Measurements from ENCODE around the gene SLC25A33. TPM values are rescaled to one million over a fixed set of nuclear protein-coding genes. Genes with fewer than 3 reads are reported as not detected.
"Not testable (repeated sequence)": the region's sequence is repeated elsewhere in the genome, so short reads cannot be mapped to it uniquely, and the experiment has no call there.

Gene SLC25A33
- total RNA-seq, 6 experiments from 2014 or later, result 3.5 to 26.5 (median 8.2) TPM

DNA sequence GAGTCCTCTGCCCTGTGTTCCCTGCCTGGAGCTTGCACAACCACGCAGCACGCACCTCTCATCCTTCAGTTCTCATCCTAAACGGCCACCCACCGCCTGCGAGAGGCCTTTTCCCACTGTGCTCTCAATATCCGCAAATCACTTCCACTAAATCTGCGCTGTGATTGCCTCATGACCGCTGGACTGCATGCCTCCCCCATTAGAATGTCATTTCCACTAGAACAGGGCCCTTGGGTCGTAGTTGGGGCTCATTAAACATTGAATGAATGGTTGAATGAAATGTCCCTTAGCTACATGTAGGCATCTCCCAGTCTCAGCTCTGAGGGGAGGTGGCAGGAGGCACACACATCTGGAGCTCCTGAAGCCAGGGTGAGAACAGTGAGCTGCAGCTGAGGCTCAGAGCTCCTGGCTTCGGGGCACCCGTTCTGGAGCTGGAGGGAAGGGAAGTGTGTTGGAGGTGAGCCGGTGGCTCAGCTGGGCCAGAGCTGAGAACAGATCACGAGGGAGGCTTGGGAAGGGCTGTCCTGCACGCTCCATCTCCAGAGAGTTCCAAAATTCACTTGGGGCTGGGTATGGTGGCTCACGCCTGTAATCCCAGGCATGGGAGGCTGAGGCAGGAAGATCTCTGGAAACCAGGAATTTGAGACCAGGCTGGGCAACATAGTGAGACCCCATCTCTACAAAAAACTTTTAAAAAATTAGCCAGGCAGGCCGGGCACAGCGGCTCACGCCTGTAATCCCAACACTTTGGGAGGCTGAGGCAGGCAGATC lies 79.8 kb downstream of the SLC25A33 start:
- TF ChIP-seq, protein P1, sequence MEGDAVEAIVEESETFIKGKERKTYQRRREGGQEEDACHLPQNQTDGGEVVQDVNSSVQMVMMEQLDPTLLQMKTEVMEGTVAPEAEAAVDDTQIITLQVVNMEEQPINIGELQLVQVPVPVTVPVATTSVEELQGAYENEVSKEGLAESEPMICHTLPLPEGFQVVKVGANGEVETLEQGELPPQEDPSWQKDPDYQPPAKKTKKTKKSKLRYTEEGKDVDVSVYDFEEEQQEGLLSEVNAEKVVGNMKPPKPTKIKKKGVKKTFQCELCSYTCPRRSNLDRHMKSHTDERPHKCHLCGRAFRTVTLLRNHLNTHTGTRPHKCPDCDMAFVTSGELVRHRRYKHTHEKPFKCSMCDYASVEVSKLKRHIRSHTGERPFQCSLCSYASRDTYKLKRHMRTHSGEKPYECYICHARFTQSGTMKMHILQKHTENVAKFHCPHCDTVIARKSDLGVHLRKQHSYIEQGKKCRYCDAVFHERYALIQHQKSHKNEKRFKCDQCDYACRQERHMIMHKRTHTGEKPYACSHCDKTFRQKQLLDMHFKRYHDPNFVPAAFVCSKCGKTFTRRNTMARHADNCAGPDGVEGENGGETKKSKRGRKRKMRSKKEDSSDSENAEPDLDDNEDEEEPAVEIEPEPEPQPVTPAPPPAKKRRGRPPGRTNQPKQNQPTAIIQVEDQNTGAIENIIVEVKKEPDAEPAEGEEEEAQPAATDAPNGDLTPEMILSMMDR (IDR thresholded peaks at IDR 0.05), result no peak
- no peak for TF ChIP-seq POLR2A (IDR thresholded peaks at IDR 0.05)
- no peak for DNase-seq
- Histone ChIP-seq H3K27me3 (no peaks in the 10 kb centered on the region), H3K4me1 (no peaks in the 10 kb centered on the region), H3K4me3 (no peak overlapping the region), H3K27ac (no peak overlapping the region), H3K9me3 (no peaks in the 10 kb centered on the region), H3K36me3 (no peaks in the 10 kb centered on the region)
- ATAC-seq, result no peak
- WGBS (ENCODE audit: insufficient coverage, low coverage, low lambda C conversion rate, missing lambda C conversion rate), result 67% methylated on average over 18 of the region's 18 CpGs
- intact Hi-C loops (cut with DNase I), result no loop called here

DNA sequence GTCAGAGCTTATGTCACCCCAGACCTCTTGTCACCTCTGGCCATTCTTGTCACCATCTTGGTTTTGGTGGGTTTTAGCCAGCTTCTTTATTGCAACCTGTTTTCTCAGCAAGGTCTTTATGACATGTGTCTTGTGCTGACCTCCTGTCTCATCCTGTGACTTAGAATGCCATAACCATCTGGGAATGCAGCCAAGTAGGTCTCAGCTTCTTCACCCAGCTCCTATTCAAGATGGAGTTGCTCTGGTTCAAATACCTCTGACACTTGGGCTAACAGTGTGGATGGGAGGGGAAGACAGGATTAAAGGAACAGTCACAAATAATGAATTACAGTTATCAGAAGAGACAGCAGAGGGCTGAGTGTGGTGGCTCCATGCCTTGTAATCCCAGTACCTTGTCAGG lies 81.8 kb downstream of the SLC25A33 start:
- no peak for TF ChIP-seq POLR2A (IDR thresholded peaks at IDR 0.05)
- TF ChIP-seq, protein P1 (IDR thresholded peaks at IDR 0.05), result no peak
- no peaks in the 10 kb centered on the region for H3K27me3 ChIP-seq
- no peaks in the 10 kb centered on the region for H3K36me3 ChIP-seq
- DNase-seq (no peak), ATAC-seq (no peak)
- H3K9me3 ChIP-seq, result no peaks in the 10 kb centered on the region
- H3K27ac ChIP-seq, result no peak overlapping the region
- H3K4me3 ChIP-seq, result no peak overlapping the region
- intact Hi-C loops (cut with DNase I), result no loop called here
- no peaks in the 10 kb centered on the region for H3K4me1 ChIP-seq

DNA sequence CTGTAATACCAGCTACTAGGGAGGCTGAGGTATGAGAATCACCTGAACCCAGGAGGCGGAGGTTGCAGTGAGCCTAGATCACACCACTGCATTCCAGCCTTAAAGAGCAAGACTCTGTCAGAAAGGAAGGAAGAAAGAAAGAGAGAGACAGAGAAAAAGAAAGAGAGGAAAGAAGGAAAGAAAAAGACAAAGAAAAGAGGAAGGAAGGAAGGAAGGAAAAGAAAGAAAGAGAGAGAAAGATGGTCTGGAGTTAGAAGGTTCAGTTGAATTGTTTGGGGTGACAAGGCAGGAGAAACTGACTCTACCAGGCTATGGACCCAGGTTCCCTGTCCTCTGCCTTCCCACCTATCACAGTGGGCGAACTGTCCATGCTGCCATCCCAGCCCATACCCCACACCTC lies 84.8 kb downstream of the SLC25A33 start:
- Histone ChIP-seq H3K27me3 (no peaks in the 10 kb centered on the region), H3K9me3 (no peaks in the 10 kb centered on the region), H3K27ac (no peak overlapping the region), H3K4me3 (no peak overlapping the region), H3K4me1 (peaks cover 0 to 3% (median 0%) of the 10 kb centered on the region in 4 donors), H3K36me3 (no peaks in the 10 kb centered on the region)
- ATAC-seq (no peak), DNase-seq (no peak)
- 90% methylated on average over 2 of the region's 2 CpGs for WGBS (ENCODE audit: insufficient coverage, low coverage, low lambda C conversion rate, missing lambda C conversion rate)
- no peak for TF ChIP-seq POLR2A (IDR thresholded peaks at IDR 0.05)
- TF ChIP-seq, protein P1 (IDR thresholded peaks at IDR 0.05), result no peak
- intact Hi-C loops (cut with DNase I), result no loop called here

DNA sequence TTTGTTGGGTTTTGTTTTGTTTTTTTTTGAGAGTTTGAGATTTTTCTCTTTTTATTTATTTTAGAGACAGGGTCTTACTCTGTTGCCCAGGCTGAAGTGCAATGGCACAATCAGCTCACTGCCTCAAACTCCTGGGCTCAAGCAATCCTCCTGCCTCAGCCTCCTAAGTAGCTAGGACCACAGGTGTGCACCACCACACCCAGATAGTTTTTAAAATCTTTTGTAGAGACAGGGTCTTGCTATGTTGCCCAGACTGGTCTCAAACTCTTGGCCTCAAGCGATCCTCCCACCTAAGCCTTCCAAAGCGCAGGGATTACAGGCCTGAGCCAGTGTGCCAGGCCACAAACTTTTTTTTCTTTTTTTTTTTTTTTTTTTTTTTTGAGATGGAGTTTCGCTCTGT lies 85.8 kb downstream of the SLC25A33 start:
- H3K36me3 ChIP-seq, H3K9me3 ChIP-seq, H3K27me3 ChIP-seq, H3K27ac ChIP-seq, ATAC-seq, DNase-seq, H3K4me1 ChIP-seq, H3K4me3 ChIP-seq: not testable (repeated sequence)
- WGBS (ENCODE audit: insufficient coverage, low coverage, low lambda C conversion rate, missing lambda C conversion rate), result 83% methylated on average over 2 of the region's 3 CpGs
- intact Hi-C loops (cut with DNase I), result loop anchor here in 1 of 2 donors (5.0 kb wide), 1 partner anchor 247 kb away; no protein-coding TSS in a partner anchor

DNA sequence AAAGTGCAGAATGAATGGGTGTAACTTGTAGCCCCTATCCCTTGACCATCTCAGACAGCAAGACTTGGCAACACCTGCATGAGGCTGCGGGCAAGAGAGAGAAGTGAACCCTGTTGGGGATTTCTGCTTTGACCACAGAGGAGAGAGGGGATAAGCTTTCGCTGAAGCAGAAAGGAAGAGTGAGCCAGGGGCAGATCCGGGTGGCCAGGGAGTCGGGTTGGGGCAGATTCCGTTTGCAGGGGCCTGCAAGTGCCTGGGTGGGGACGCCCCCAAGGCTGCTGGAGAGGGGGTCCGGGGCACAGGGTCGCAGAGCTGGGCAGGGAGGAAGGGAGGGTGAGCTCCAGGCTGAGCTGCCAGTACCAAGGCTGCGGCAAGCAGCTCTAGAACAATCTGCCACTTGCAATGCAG lies 86.9 kb downstream of the SLC25A33 start:
- Histone ChIP-seq H3K27me3 (no peaks in the 10 kb centered on the region), H3K36me3 (no peaks in the 10 kb centered on the region), H3K27ac (no peak overlapping the region), H3K9me3 (no peaks in the 10 kb centered on the region), H3K4me1 (peaks cover 0 to 3% (median 0%) of the 10 kb centered on the region in 4 donors), H3K4me3 (no peak overlapping the region)
- 49% methylated on average over 6 of the region's 9 CpGs for WGBS (ENCODE audit: insufficient coverage, low coverage, low lambda C conversion rate, missing lambda C conversion rate)
- ATAC-seq (no peak), DNase-seq (no peak)
- intact Hi-C loops (cut with DNase I), result loop anchor here in 1 of 2 donors (5.0 kb wide), 1 partner anchor 246 kb away; no protein-coding TSS in a partner anchor
- TF ChIP-seq POLR2A (IDR thresholded peaks at IDR 0.05), result no peak
- TF ChIP-seq, protein P1 (IDR thresholded peaks at IDR 0.05), result no peak

Data from right lobe of liver (tissue), 6 donors.